Medulla oblongata (tissue), 1 donor: Measurements from ENCODE around the gene CCDC39.

Experiments
- DNase-seq: peaks from one replicate; pipeline ENCODE4 v3.0.0-alpha.2; 2015; ENCODE audit errors: extremely low spot score

The CCDC39 gene

DNA sequence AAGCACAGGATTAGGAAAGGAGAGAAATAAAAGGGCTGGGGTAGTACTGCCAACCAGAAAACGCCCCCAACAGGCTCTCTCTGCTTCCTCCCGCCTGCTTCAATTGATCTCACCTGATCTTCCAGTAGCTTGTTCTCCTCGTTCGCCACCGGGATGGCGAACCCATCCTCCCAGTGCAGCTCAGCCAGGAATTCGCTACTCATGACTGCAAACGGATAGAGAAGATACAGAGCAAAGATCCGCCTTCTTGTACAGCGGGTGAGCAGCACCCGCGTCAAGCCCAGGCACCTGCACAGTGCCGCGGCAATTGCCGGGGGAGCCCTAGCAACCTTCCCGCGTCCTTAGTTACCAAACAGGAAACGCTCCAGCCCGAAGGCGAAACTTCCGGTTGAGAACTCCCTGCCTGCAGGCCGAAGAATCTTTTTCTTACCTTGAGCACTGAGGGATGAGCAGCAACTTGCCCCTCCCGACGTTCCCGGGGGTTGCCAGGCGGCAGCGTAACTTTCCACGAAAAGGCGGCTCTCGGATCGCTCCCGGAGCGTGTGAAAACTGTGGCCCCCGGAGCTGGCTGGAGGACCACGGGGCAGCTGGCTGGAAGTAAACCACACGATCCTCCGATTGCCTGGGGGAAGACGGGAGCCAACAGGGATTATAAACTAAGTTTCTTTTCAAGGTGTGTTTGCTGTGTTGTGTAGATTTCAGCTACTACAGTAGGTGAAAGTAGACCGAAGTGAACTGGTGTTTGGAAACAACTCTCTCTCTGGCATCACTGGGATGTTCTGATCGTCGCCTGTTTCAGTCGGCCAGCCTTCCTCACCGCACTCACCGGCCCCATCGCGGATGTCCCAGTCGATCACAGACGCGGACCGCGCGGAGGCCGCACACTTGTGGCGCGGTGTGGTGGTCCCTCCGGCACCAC, at the start of gene CCDC39:
Gene CCDC39, minus strand, starts transcription at position 312 of the 919 bp plus-strand sequence. Its CDS starts 109 bp downstream, at position 203.
- peak; percentile 44 for DNase-seq

DNA sequence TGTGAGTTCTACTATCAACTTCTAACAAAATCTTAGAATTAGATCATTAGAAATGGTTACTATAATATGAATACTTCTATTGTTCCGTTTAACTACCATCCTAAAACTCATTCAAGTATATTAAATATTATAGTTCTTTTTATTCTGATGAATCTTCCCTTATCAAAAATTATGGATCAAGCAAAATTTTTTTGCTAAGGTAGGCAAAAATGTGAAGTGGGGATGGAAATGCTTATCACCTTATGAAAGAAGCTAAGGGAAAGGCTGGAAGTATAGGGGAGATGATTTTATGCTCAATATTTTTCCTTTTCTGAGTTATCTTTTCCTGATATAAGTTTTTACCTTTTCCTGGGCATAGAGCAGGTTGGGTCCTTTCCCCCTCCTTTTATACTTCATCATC, 40.7 kb upstream of the CCDC39 start:
- DNase-seq, result no peak

- no peak for DNase-seq
Observed at GRCh38 chr3:180707896-180708295, 28.6 kb upstream of the CCDC39 start.

DNA sequence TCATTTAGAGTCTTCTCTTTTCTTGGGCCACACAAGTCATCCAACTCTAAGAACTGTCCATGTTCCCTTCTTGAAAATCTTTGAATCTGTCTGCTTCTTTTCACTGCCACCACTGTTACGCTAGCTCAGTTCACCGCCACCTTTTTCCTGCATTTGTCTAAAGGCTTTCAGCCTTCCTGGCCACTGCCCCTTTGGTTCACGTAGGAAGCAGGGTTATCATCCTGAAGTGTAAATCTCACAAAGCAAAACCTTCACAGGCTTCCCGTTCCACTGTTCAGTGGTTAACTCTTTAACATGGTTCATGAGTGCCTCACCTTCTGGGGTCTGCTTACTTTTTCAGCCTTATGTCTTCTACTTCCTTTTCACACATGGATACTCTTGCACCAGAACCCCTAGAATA, 26.3 kb upstream of the CCDC39 start:
- DNase-seq, result no peak

DNA sequence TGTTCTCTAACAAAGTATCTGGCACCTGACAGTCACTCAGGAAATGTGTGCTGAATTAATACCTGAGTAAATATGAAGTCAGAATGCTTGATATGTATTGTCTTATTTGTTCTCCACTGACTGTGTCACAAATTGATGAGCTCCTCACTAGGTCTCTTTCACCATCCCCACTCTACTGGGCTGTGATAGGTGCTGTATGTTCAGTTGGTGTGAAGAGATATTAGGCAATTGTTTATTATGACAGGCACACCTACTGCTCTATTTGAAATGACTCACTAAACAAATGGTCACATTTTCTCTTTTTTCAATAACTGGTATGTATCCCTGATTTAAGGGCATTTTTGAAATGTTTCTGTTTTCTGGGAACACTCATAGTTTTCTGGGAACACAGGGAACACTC, 25.2 kb upstream of the CCDC39 start:
- no peak for DNase-seq

GRCh38 chr3:180700941-180701340, 21.7 kb upstream of the CCDC39 start:
- no peak for DNase-seq

GRCh38 chr3:180698760-180699270, 19.5 kb upstream of the CCDC39 start:
- no peak for DNase-seq

DNA sequence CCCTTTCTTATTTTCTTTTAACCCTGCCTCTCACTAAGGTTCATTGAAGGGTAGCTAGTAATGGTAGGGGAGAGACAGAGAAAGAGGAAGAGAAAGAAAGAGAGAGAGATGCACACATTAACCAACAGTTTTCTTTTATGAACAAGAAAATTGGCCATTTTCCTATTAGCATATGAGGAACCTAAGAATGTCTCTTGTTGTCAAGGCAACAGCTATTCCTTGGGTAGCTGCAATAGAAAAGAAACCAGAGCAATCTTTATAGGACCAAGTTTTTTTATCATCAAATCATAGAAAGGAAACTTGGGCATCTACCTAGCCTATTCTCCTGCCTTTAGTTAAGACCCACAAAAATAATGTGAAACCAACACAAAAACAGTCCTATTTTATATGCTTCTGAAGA, 15.0 kb upstream of the CCDC39 start:
- DNase-seq, result no peak

- DNase-seq, result no peak
Observed at GRCh38 chr3:180693656-180694055, 14.4 kb upstream of the CCDC39 start.

DNA sequence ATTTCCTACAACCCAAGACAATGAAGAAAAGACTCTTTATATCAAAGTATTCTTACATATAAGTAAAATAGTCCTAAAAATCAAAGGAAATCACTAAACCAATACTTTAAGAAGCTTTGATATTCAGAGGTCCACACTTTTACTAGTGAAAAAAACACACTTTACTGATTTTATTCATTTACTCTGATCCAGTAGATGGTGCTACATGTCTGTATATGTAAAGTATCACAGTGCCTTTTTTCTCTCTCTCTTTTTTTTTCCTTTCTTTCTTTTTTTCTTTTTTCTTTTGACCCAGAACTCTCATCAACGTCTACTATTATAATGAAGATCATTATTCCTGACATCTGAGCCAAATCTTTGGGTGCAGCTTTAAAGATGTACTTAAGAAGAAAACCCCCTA, 10.8 kb upstream of the CCDC39 start:
- no peak for DNase-seq

- no peak for DNase-seq
Observed at GRCh38 chr3:180684807-180685206, 5.5 kb upstream of the CCDC39 start.

DNA sequence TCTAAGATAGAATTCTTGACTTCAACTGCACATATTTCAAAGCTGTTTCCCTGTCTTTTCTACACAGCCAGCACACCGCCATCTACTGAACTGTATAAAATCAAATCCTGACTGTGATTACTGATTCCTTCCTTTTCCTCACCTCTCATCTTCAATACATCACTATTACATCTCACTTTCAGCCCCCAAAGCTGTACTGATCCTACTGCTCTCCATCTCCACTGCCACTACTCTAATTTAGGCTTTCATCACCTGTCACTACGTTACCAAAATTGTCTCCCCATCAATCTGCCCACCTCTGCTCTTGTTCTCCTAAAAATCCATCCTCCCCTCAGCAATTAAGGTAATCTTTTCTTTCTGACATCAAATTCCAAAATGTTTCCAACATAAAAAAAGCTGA, 4.5 kb upstream of the CCDC39 start:
- no peak for DNase-seq

DNA sequence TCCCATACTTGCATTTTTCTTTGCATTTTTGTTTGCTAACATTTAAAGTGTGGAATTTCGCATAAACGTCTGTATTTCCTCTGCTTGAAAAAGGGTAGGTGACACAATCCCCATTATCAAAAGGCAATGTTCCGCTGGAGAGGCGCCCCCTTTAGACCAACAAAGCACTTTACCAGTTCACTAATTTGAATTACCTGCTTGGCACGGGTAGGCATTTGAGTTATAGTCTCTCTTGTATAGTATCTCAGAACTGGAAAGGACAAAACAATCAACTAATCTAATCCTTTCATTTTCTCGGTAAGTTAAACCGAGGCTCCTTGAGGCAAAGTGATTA, 775 bp upstream of the CCDC39 start:
- peak; percentile 60 for DNase-seq

DNA sequence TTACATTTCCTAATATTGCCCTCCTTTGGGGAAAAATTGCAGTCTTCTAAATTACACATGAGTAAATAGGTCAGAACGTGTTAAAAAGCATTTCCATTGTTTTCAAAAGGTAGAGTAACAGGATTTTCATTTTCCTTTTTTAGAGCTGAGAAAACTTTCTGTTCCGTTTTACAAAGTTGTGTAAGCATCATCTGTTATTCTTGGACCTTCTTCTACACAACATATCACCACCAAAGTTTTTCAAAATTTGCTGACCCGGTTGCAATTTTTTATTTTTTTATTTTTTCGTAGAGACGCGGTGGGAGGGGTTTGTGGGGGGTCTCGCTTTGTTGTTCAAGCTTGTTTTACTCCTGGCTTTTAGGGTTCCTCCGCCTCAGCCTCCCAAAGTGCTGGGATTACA, 1.1 kb downstream of the CCDC39 start:
- DNase-seq, result no peak

DNA sequence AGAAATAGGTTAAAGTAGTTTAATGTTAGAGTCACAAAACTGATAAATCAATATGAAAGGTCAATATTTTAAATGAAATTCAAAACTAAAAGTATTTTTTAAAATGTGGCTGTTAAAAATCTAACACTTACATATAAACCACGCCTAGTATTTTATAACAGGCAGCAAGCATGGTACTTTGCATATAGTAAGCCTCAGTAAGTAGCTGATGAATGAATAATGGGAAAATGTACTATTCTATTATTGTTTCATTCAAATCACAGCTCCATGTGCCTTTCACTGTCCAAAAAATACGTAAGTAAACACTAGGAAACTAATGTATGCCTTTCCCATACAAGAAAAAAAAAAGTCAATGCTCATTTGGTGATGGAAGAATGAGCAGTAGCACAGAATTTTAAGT, 17.8 kb downstream of the CCDC39 start:
- no peak for DNase-seq

GRCh38 chr3:180657094-180657493, 22.2 kb downstream of the CCDC39 start:
- DNase-seq, result no peak

- no peak for DNase-seq
Observed at GRCh38 chr3:180656406-180656805, 22.9 kb downstream of the CCDC39 start.

DNA sequence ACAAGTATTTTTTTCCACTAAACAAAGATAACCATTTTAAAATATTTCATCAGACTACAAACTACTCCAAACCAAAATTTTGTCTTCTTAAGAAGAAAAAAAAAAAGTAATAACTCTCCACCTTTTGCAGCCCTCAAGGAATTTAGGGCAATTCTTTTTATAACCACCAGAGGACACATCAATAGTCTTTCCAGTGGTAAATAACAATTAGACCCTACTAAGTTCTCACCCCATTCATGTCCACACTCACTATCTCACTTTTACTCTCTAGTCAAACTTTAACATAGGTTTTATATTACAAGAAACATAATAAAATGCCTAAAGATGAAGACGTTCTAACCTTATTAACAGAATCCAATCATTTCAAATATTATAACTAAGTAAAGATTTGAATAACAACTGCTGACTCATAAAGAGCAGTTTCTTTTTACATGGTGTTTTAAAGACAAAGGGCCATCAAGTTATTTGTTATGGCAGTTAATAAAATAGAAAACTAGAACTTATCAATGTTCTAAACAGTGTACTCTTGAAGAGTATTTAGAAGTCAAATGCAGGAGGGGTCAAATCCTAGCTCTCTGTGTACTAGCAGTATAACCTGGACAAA, 33.0 kb downstream of the CCDC39 start:
- no peak for DNase-seq

GRCh38 chr3:180640987-180641386, 38.3 kb downstream of the CCDC39 start:
- no peak for DNase-seq

GRCh38 chr3:180633722-180634121, 45.6 kb downstream of the CCDC39 start:
- DNase-seq, result no peak

GRCh38 chr3:180631317-180631716, 48.0 kb downstream of the CCDC39 start:
- DNase-seq, result no peak

- no peak for DNase-seq
Observed at GRCh38 chr3:180630371-180630770, 48.9 kb downstream of the CCDC39 start.

GRCh38 chr3:180626844-180627243, 52.4 kb downstream of the CCDC39 start:
- DNase-seq, result no peak
